ENCODE results near the gene NKAIN2. TPM values are rescaled to one million over a fixed set of nuclear protein-coding genes. Genes with fewer than 3 reads are reported as not detected.

NKAIN2 gene
- polyA plus RNA-seq, 1 donor (not counting 4 experiments of a cell fraction or from before 2014, with no cell fraction given): 0.13 TPM

DNA sequence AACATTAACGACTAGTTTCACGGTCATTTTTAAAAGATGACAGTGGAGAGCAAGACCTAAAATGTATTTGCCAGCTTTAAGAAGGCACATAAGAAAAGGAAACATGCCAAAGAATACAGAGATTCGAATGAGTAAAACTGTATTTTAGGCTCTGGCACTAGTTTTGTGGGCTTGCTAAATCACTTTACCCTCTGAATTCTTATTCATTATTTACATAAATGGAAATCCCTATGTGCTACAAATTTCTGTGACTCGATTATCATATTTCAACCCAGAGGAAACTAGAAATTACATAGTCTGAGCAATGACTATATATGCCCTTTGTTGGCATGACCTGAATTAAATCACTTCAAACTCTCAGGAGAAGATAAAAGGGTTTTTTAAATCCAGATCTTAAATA is 716.8 kb downstream of the NKAIN2 start:
- H4K20me1 ChIP-seq (ENCODE audit: control insufficient read depth, extremely low read depth, insufficient read depth, low read length): no peaks in the 10 kb centered on the region
- dilution Hi-C loops (cut with MboI; ENCODE audit: extremely low pct_ligation_motif_present, low sequenced_read_pairs): no loop called here
- H3K4me3 ChIP-seq (ENCODE audit: control insufficient read depth in 2 of 3, extremely low read depth in 1 of 3, insufficient read depth in 2 of 3, low read depth in 1 of 3, low read length in 3 of 3): no peak overlapping the region
- no peaks in the 10 kb centered on the region for H3K79me2 ChIP-seq (ENCODE audit: control insufficient read depth, insufficient read depth, low read length)
- H3K9me3 ChIP-seq (ENCODE audit: control insufficient read depth, low read depth, low read length): no peaks in the 10 kb centered on the region
- H3K27ac ChIP-seq (ENCODE audit: control insufficient read depth, insufficient read depth, low read length): no peak overlapping the region
- no peak overlapping the region for H3K4me2 ChIP-seq (ENCODE audit: control insufficient read depth, extremely low read depth, insufficient read depth, low read depth, low read length)
- H2AFZ ChIP-seq (ENCODE audit: control insufficient read depth, low read length): no peak overlapping the region
- H3K4me1 ChIP-seq (ENCODE audit: control insufficient read depth, extremely low read depth, insufficient read depth, low read length): no peaks in the 10 kb centered on the region
- TF ChIP-seq EZH2 (IDR thresholded peaks at IDR 0.05; ENCODE audit: low read length): no peak
- TF ChIP-seq, protein P1, sequence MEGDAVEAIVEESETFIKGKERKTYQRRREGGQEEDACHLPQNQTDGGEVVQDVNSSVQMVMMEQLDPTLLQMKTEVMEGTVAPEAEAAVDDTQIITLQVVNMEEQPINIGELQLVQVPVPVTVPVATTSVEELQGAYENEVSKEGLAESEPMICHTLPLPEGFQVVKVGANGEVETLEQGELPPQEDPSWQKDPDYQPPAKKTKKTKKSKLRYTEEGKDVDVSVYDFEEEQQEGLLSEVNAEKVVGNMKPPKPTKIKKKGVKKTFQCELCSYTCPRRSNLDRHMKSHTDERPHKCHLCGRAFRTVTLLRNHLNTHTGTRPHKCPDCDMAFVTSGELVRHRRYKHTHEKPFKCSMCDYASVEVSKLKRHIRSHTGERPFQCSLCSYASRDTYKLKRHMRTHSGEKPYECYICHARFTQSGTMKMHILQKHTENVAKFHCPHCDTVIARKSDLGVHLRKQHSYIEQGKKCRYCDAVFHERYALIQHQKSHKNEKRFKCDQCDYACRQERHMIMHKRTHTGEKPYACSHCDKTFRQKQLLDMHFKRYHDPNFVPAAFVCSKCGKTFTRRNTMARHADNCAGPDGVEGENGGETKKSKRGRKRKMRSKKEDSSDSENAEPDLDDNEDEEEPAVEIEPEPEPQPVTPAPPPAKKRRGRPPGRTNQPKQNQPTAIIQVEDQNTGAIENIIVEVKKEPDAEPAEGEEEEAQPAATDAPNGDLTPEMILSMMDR (optimal IDR thresholded peaks at IDR 0.05 in 1 of 3, IDR thresholded peaks at IDR 0.05 in 1 of 3, conservative IDR thresholded peaks at IDR 0.05 in 1 of 3; ENCODE audit: extremely low read depth in 1 of 3, insufficient read depth in 2 of 3, low read length in 3 of 3): no peak
- no peak overlapping the region for H3K9ac ChIP-seq (ENCODE audit: control insufficient read depth, extremely low read depth, insufficient read depth, low read length)
- no peaks in the 10 kb centered on the region for H3K27me3 ChIP-seq (ENCODE audit: control insufficient read depth, extremely low read depth, insufficient read depth, low read length)
- H3K36me3 ChIP-seq (ENCODE audit: control insufficient read depth in 2 of 2, extremely low read depth in 1 of 2, insufficient read depth in 2 of 2, low read length in 2 of 2): no peaks in the 10 kb centered on the region
- no peak for DNase-seq (ENCODE audit: low read depth, low spot score)
- no peaks in the 10 kb centered on the region for H3K9me1 ChIP-seq (ENCODE audit: control insufficient read depth, extremely low read depth, insufficient read depth, low read length)
- FAIRE-seq: no peak

DNA sequence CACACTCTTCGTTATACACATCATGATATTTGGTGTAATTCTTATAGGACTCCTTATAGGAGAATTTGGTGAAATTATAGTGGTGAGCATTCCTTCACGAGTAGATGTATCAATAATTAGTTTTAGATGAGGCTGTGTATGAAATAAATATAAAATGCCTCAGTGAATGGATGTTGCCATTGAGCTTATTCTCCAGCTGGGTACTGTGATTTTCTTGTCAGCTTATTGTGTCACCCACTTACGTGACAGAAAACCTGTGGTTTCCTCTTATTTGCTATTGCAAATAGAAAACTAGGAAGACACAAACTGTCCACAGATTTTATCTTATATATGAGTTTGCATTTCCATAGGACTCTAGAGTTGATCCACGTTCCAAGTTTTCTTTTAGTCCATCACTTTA is 718.7 kb downstream of the NKAIN2 start:
- FAIRE-seq (no peak), DNase-seq (ENCODE audit: low read depth, low spot score) (no peak)
- no peak overlapping the region for H3K4me2 ChIP-seq (ENCODE audit: control insufficient read depth, extremely low read depth, insufficient read depth, low read depth, low read length)
- no peaks in the 10 kb centered on the region for H3K9me3 ChIP-seq (ENCODE audit: control insufficient read depth, low read depth, low read length)
- no peaks in the 10 kb centered on the region for H3K9me1 ChIP-seq (ENCODE audit: control insufficient read depth, extremely low read depth, insufficient read depth, low read length)
- H3K9ac ChIP-seq (ENCODE audit: control insufficient read depth, extremely low read depth, insufficient read depth, low read length): no peak overlapping the region
- H3K79me2 ChIP-seq (ENCODE audit: control insufficient read depth, insufficient read depth, low read length): no peaks in the 10 kb centered on the region
- no peak overlapping the region for H2AFZ ChIP-seq (ENCODE audit: control insufficient read depth, low read length)
- H3K27ac ChIP-seq (ENCODE audit: control insufficient read depth, insufficient read depth, low read length): no peak overlapping the region
- no peaks in the 10 kb centered on the region for H3K4me1 ChIP-seq (ENCODE audit: control insufficient read depth, extremely low read depth, insufficient read depth, low read length)
- no peaks in the 10 kb centered on the region for H4K20me1 ChIP-seq (ENCODE audit: control insufficient read depth, extremely low read depth, insufficient read depth, low read length)
- dilution Hi-C loops (cut with MboI; ENCODE audit: extremely low pct_ligation_motif_present, low sequenced_read_pairs): no loop called here
- no peak overlapping the region for H3K4me3 ChIP-seq (ENCODE audit: control insufficient read depth in 2 of 3, extremely low read depth in 1 of 3, insufficient read depth in 2 of 3, low read depth in 1 of 3, low read length in 3 of 3)
- H3K27me3 ChIP-seq (ENCODE audit: control insufficient read depth, extremely low read depth, insufficient read depth, low read length): no peaks in the 10 kb centered on the region
- TF ChIP-seq EZH2 (IDR thresholded peaks at IDR 0.05; ENCODE audit: low read length): no peak
- TF ChIP-seq, protein P1 (optimal IDR thresholded peaks at IDR 0.05 in 1 of 3, IDR thresholded peaks at IDR 0.05 in 1 of 3, conservative IDR thresholded peaks at IDR 0.05 in 1 of 3; ENCODE audit: extremely low read depth in 1 of 3, insufficient read depth in 2 of 3, low read length in 3 of 3): no peak
- H3K36me3 ChIP-seq (ENCODE audit: control insufficient read depth in 2 of 2, extremely low read depth in 1 of 2, insufficient read depth in 2 of 2, low read length in 2 of 2): no peaks in the 10 kb centered on the region
